Mesothelial cell of epicardium (in vitro differentiated cells): ENCODE results near the gene STYX. TPM values are rescaled to one million over a fixed set of nuclear protein-coding genes. Genes with fewer than 3 reads are reported as not detected.
"Not testable (repeated sequence)": the region's sequence is repeated elsewhere in the genome, so short reads cannot be mapped to it uniquely, and the experiment has no call there.

Experiments used
- DNase-seq, 2 experiments: peaks; one replicate each; pipeline ENCODE4 v3.0.0; 2021; ENCODE audit warnings: low spot score in 2 of 2; ENCODE audit not compliant: unreplicated experiment in 2 of 2
- H3K27ac Mint-ChIP-seq: 2 replicates; pipeline ENCODE4 v1.8.0; 2021; ENCODE audit warnings: mixed read lengths
- H3K27me3 Mint-ChIP-seq: 2 replicates; pipeline ENCODE4 v1.8.0; 2021; ENCODE audit warnings: low read depth, mixed read lengths
- H3K36me3 Mint-ChIP-seq: 2 replicates; pipeline ENCODE4 v1.8.0; 2021; ENCODE audit warnings: mixed read lengths
- H3K4me1 Mint-ChIP-seq: 2 replicates; pipeline ENCODE4 v1.8.0; 2021; ENCODE audit warnings: mixed read lengths
- H3K4me3 Mint-ChIP-seq: 2 replicates; pipeline ENCODE4 v1.8.0; 2021; ENCODE audit warnings: mild to moderate bottlenecking, moderate library complexity, mixed read lengths
- H3K9me3 Mint-ChIP-seq: 2 replicates; pipeline ENCODE4 v1.8.0; 2021; ENCODE audit warnings: mixed read lengths
- CTCF ChIP-seq: fragments of 200-600 bp; sonication (generic); IDR thresholded peaks from one replicate; pipeline ENCODE4 v1.5.0; 2021; ENCODE audit warnings: antibody characterized with exemption; ENCODE audit not compliant: unreplicated experiment
- total RNA-seq: library from RNA; stranded (reverse); gene quantifications from 3 replicates; pipeline ENCODE4 v1.2.1, GENCODE V29; 2021

The STYX gene
- total RNA-seq, 1 donor from 2014 or later, result 11.4 TPM

GRCh38 chr14:52711666-52712065 is 18.3 kb upstream of the STYX start:
- H3K27me3 Mint-ChIP-seq, result no peaks in the 10 kb centered on the region
- peaks cover 17% of the 10 kb centered on the region for H3K4me1 Mint-ChIP-seq
- no peak overlapping the region for H3K4me3 Mint-ChIP-seq
- no peak for DNase-seq
- H3K27ac Mint-ChIP-seq, result no peak overlapping the region
- no peak for TF ChIP-seq CTCF
- peaks cover 5% of the 10 kb centered on the region for H3K9me3 Mint-ChIP-seq
- peaks cover 34% of the 10 kb centered on the region for H3K36me3 Mint-ChIP-seq

DNA sequence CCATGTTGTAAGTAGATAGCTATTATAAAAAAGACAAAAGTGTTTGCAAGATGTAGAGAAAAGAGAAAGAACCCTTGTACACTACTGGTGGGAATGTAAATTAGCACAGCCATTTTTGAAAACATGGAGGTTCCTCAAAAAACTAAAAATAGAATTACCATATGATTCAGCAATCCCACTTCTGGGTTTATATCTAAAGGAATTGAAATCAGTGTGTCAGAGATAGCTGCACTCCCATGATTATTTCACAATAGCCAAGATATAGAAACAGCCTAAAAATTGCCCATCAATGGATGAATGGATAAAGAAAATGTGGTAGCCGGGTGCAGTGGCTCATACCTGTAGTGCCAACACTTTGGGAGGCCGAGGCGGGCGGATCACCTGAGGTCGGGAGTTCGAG is 13.8 kb upstream of the STYX start:
- no peak overlapping the region for H3K4me3 Mint-ChIP-seq
- no peak for TF ChIP-seq CTCF
- no peak for DNase-seq
- H3K4me1 Mint-ChIP-seq, result no peaks in the 10 kb centered on the region
- H3K27me3 Mint-ChIP-seq, result no peaks in the 10 kb centered on the region
- H3K9me3 Mint-ChIP-seq, result peaks cover 4% of the 10 kb centered on the region
- no peak overlapping the region for H3K27ac Mint-ChIP-seq
- H3K36me3 Mint-ChIP-seq, result peaks cover 40% of the 10 kb centered on the region

- no peak for DNase-seq
- Mint-ChIP-seq H3K36me3 (peaks cover 40% of the 10 kb centered on the region), H3K4me3 (no peak overlapping the region), H3K9me3 (no peaks in the 10 kb centered on the region), H3K4me1 (no peaks in the 10 kb centered on the region), H3K27me3 (no peaks in the 10 kb centered on the region), H3K27ac (no peak overlapping the region)
- TF ChIP-seq CTCF, result no peak
Measured at GRCh38 chr14:52723514-52724359, 6.2 kb upstream of the STYX start.

- H3K27ac Mint-ChIP-seq, result no peak overlapping the region
- H3K9me3 Mint-ChIP-seq, result no peaks in the 10 kb centered on the region
- DNase-seq, result no peak
- H3K4me3 Mint-ChIP-seq, result no peak overlapping the region
- no peaks in the 10 kb centered on the region for H3K27me3 Mint-ChIP-seq
- no peak for TF ChIP-seq CTCF
- no peaks in the 10 kb centered on the region for H3K4me1 Mint-ChIP-seq
- H3K36me3 Mint-ChIP-seq, result peaks cover 36% of the 10 kb centered on the region
Measured at GRCh38 chr14:52724360-52724644, 5.7 kb upstream of the STYX start.

DNA sequence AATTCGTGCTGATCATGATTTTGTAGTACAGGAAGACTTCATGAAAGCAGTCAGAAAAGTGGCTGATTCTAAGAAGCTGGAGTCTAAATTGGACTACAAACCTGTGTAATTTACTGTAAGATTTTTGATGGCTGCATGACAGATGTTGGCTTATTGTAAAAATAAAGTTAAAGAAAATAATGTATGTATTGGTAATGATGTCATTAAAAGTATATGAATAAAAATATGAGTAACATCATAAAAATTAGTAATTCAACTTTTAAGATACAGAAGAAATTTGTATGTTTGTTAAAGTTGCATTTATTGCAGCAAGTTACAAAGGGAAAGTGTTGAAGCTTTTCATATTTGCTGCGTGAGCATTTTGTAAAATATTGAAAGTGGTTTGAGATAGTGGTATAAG is 2.5 kb upstream of the STYX start:
- not testable (repeated sequence) for H3K27me3 Mint-ChIP-seq, H3K4me1 Mint-ChIP-seq, H3K27ac Mint-ChIP-seq, H3K4me3 Mint-ChIP-seq, DNase-seq, H3K9me3 Mint-ChIP-seq
- H3K36me3 Mint-ChIP-seq, result peaks cover 21% of the 10 kb centered on the region

- DNase-seq, H3K9me3 Mint-ChIP-seq, H3K4me3 Mint-ChIP-seq, H3K27me3 Mint-ChIP-seq: not testable (repeated sequence)
- H3K4me1 Mint-ChIP-seq, result peaks cover 18% of the 10 kb centered on the region
- H3K36me3 Mint-ChIP-seq, result peaks cover 25% of the 10 kb centered on the region
- H3K27ac Mint-ChIP-seq, result peak overlapping the region; percentile 47
Measured at GRCh38 chr14:52729035-52729434, 931 bp upstream of the STYX start.

DNA sequence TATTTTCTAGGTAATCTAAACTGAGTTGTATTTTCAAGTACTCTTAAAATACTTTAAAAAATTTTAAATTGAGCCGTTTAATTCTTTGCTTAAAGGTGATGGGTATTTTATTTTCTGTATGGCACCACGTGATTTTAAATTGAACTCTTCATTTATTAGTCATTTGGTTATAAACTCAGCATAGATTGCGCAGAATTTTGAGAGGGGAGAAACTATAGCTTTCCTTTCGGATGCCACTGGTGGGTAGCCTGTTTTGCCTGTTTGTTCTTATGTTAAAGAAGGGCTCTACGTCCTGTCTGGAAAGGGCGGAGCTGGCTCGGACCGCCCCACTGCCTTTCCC is 411 bp upstream of the STYX start:
- Mint-ChIP-seq H3K27ac (peak overlapping the region; percentile 91), H3K27me3 (no peaks in the 10 kb centered on the region), H3K36me3 (peaks cover 25% of the 10 kb centered on the region), H3K4me3 (peak overlapping the region; percentile 97), H3K9me3 (no peaks in the 10 kb centered on the region), H3K4me1 (peaks cover 18% of the 10 kb centered on the region)
- TF ChIP-seq CTCF, result no peak
- no peak for DNase-seq
